GM19193 (cell line): ENCODE data around the gene SORCS3.

Experiments used
- POLR2A ChIP-seq: IDR thresholded peaks from 4 replicates; pipeline ENCODE4 v1.6.1; 2011; ENCODE audit not compliant: insufficient read depth, insufficient read length; ENCODE audit errors: extremely low read depth

The SORCS3 gene

DNA sequence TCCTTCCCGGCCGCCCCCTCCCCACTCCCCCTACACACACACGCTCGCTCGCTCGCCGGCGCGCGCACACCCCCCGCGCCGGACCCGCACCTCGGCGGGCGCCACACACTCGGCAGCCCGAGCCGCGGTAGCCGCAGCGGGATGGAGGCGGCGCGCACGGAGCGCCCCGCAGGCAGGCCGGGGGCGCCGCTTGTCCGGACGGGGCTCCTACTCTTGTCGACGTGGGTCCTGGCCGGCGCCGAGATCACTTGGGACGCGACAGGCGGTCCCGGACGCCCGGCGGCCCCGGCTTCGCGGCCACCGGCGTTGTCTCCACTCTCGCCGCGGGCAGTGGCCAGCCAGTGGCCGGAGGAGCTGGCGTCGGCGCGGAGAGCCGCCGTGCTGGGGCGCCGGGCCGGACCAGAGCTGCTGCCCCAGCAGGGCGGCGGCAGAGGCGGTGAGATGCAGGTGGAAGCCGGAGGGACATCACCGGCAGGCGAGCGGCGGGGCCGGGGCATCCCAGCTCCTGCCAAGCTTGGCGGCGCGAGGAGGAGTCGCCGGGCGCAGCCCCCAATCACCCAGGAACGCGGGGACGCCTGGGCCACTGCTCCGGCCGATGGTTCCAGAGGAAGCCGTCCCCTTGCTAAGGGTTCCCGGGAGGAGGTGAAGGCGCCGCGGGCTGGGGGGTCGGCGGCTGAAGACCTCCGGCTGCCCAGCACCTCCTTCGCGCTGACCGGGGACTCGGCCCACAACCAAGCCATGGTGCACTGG is at the start of gene SORCS3:
TSS of gene SORCS3 (plus strand) at position 104 of the 750 bp plus-strand sequence.
- TF ChIP-seq POLR2A, result no peak

DNA sequence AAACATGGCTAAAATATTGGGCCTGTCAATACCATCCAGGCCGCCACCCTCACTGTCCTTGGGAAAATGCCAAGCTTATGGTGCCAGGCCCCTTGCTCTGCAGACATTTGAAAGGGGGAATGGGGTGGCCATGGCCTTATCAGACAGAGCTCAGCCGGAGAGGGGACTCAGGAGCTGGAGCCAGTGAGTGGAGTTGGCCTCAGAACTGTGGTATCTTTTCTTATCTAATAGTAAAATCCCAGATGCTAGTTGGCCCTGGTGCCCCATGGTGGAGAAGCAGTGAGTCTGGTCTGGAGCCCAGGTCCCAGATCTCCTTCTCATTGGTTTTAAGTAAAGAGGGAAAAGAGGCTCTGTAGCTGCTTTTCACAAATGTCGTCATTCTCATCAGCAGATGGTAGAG is 49.6 kb upstream of the SORCS3 start:
- no peak for TF ChIP-seq POLR2A

DNA sequence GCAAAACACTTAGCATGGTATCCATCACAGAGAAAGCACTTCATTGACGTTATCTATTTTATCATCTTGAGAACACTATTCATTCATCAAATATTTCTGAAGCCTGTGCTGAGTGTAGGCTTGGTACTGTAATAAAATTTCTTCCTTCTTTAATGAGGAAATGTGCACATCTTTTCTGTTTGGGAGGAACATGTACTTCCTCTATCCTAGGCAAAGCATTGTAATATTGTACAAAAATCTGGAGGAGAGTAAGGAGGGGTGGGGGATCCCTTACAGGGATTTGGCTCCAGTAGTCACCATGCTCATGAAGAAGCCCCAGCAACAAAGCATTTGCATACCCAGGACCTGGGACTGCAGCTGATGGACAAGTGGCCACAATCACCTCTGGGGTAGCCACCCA is 39.9 kb upstream of the SORCS3 start:
- no peak for TF ChIP-seq POLR2A

DNA sequence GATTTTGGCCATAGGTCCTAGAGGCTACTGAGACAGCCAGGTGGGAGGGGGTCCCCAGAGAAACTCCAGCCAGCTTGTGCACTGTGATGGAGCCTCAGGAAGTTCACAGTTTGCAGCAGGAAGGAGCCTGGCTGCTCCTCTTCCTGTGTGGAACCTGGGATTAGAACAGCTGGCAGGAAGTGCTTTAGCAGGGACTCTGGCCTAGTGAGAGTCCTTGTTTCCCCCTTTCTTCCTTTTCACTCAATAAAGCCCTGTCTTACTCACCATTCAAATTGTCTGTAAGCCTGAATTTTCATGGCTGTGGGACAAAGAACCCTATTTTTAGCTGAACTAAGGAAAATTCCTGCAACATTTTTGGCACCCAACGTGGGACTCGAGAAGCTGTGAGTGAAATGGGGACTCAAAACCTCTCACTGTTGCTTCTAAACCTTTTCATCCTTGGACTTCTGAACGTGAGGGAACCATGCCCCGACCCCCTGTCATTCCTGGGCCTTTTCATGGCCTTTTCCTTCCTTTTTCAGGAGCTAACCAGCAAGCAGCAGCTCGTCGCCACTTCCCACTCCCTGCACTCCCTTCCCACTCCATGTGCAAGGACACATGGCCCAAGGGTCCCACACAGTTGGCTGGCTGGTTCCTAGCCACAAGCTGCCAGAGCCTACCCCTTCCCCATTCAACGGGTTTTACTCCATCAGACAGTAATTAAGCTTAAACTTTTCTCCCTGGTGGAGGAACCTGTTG is 32.8 kb upstream of the SORCS3 start:
- TF ChIP-seq POLR2A, result no peak

DNA sequence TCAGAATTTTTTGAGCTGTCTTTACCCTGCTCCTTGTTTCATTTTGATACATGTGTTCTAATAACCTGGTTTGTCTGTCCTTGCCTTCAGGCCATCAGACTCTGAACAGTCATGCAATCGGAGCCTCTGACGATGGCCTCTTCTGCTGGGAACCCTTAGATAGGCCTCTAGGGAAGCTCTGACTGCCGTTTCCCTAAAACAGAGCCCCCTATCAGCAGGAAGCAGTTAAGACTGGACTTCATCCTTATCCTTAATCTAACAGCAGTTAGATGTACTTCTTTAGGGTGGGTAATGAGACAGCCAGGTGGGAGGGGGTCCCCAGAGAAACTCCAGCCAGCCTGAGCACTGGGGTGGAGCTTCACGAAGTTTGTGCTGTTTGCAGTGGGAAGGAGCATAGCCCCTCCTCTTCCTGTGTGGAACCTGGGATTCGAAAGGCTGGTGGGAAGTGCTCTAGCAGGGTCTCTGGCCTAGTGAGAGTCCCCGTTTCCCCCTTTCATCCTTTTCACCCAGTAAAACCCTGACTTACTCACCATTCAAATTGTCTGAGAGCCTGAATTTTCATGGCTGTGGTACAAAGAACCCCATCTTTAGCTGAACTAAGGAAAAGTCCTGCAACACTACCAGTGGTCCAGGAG is 28.4 kb upstream of the SORCS3 start:
- TF ChIP-seq POLR2A, result no peak

DNA sequence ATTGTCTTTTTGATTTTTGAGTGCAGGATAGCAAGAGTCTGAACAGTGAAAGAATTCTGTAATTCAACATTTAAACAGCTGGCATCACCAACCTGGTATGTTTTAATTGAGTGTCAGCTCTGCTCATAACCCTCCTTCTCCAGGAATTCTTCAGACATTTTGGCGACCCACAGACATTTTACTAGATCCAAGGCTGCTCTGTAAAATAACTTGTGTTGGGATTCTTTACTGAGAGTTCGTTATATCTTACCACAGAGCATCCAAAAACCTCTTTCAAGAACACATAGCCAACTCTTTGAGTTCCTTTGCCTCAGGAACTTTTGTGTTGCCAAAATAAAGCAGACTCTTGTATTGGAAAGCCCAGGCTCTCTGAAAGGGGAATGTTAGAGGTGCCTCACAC is 27.7 kb upstream of the SORCS3 start:
- no peak for TF ChIP-seq POLR2A

DNA sequence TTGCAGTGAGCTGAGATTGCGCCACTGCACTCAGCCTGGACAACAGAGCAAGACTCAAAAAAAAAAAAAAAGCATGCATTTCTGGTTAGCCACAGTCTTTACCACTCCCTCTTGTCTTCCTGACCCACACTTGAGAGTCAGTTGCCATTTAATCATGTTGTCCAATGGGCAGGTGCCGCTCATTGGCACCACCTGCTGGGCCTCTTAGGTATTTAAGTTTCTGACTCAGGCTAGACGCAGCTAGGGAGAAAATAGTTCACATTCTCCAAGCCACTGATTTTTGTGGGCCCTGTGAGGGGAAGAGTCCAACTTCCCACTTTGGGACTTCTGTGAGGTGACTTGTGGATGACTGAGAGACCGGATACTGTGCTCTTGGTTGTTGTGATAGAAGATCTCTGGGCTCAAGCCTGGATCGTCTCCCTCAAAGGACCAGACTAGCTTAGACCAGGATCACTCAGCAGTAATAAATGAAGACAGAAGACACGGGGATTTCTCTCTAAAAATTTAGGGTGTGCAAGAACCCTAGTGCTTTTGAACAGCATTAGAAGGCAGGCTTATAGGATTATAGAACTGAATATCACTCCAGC is 26.8 kb upstream of the SORCS3 start:
- TF ChIP-seq POLR2A, result no peak

DNA sequence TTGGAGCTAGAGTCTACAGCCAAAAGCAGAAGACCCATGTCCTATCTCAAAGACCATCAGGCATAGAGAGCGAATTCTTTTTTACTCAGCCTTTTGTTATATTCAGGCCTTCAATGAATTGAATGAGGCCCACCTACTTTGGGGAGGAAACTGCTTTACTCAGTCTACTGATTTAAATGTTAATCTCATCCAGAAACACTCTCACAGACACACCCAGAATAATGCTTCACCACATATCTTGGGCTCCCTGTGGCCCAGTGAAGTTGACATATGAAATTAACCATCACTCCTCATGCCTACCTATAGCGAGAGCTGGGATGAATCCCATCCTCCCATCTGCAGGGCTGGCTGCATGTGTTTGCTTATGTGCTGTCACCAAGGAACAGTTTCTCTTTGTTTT is 26.0 kb upstream of the SORCS3 start:
- no peak for TF ChIP-seq POLR2A

DNA sequence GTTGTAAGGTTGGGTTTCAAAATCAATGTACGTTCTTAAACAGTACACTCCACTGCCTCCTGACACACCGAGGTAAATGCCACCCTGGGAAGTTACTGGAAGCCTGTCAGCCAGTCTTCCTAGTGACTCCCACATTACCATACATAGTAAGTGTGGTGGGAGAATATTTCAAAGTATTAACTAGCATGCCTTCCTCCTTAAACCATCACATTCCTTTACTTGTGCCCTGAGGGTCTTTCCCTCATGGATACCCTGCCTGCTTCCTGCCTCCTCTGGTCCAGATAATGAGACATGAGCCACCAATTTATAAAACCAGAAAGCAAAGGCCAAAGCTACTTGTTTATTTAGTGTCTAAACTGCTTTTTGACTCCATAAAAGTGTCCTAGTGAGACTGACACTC is 23.3 kb upstream of the SORCS3 start:
- TF ChIP-seq POLR2A, result no peak

DNA sequence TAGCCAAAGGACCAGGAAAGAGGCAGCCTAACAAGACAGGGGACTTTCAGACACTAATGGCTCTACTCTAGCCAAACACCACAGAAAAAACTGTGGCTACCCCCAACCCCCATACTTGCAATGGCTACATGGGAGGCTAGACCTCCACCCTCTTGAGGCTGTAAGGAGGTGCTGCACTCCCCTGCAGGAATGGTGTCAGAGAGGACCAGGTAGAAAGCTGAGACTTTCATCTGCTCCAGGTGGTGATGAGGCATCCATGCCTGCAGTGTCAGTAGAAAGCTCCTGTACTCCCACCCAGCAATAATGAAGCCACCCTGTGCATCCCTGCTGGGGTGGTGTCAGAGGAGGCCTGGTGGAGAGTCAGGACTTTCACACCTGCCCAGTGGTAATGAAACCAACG is 18.9 kb upstream of the SORCS3 start:
- TF ChIP-seq POLR2A, result no peak

DNA sequence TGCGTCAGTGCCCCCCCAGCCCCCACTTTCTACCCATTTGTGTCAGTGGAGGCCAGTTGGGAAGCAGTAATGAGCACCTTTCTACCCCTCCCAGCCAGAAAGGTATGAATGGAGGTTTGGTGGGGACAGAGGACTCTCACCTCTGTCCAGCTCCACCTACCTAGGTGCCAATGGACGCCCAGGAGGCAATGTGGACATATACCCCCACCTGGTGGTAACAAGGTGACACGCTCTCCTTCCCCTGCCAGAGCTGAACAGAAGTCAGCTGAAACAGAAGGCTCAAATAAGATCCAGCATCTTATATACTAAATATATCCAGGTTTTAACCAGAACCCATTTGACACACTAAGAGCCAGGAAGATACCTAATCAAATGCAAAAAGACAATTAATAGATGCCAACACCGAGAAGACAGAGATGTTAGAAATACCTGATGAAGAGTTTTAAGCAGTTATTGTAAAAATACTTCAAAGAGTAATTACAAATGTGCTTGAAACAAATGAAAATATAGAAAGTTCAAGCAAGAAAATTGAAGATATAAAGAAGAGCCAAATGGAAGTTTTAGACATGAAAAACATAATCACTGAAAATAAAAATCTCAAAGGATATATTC is 18.4 kb upstream of the SORCS3 start:
- TF ChIP-seq POLR2A, result no peak

DNA sequence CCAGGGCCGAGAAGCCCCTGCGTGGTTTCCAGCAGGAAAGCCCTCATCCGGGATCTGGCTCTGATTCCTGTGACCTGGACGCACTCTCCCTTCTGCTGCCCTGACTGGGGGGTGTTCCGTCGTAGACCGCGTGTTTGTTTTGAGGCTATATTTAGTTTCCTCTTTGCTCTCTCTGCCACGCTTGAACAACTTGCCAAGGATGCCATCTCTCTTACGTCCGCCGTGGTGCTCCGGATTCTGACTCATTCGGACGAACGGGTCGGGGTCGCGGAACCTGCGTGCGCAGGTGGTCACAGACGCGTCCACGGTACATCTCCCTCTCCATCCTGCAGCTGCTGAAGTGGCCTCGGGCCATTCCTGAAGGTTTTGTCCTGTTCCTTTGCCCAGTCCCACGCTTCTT is 10.4 kb upstream of the SORCS3 start:
- TF ChIP-seq POLR2A, result no peak

DNA sequence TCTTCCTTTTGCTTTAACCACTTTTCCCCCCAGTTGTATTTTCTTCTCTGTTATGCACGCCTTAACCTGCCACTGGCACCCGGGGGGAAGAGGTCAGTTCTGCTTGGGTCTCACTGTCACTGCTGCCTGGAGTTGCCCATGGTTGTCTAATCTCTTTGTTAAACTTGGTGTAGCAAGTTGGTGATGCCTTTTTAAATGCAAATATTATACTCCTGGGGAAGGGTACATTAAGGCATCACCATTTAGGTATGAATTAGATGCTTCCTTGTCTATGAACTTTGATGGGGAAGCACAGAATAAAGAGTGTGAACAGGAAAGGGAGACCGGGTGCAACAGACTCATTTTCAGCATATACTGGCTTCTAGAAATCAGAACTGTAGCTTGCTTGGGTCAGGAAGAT is 9.1 kb upstream of the SORCS3 start:
- no peak for TF ChIP-seq POLR2A

DNA sequence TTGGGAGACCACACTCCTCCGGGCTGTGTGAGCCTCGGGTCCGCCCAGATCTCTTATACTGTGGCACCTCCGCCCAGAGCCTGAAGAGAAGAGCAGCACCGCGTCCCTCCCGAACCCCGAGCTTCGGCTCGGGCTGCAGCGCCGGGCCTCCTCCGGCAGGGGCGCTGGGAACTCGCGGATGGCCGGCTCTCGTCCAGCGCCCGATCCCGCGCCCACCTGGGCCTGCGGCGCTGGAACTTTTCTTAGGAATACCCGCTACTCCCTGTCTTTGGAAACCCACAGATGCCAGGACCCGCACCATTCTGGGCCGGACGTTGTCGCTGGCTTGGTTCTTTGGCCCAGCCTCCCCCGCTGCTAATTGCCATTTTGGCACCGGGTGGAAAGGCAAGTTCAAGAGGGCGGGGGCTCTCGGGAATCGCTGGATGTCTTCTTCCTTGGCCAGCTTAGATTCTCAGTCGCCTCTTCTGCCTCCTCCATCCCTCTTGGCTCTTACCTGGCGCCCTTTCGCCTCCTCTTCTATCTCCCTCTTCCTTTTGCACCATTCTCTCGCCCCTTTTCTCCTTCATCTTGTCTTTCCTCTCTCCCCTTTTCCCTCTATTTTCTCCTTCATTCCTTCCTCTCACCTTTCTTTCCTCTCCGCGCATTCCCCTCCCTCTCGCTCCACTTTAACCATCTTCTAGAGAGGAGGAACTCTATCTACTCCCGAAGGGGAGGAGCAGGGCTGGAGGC is 2.1 kb upstream of the SORCS3 start:
- no peak for TF ChIP-seq POLR2A
